CMK (cell line): ENCODE measurements around the gene ADGRF5.
"Not testable (repeated sequence)": the region's sequence is repeated elsewhere in the genome, so short reads cannot be mapped to it uniquely, and the experiment has no call there.

ENCODE experiments used
- DNase-seq: peaks from one replicate; pipeline ENCODE4 v3.0.0-alpha.2; 2010; ENCODE audit warnings: low read depth

ADGRF5 gene

DNA sequence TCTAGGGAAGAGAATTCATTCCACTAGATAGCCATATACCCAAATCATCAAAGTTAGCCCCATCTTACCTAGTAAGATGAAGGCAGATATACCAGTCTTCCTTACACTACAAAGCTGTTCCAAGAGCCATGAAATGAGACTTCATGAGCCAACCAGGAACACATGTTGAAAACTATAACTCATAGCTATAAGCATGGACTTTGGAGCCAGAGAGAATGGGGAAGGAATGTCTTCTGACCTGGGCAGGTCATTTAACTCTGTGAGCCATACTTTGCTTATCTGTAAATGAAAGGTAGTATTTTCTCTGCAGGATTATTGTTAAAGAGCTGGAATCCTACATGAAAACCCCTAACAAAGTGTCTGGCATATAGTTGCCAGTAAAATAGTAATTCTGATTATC is 27.3 kb downstream of the ADGRF5 start:
- DNase-seq, result no peak

DNA sequence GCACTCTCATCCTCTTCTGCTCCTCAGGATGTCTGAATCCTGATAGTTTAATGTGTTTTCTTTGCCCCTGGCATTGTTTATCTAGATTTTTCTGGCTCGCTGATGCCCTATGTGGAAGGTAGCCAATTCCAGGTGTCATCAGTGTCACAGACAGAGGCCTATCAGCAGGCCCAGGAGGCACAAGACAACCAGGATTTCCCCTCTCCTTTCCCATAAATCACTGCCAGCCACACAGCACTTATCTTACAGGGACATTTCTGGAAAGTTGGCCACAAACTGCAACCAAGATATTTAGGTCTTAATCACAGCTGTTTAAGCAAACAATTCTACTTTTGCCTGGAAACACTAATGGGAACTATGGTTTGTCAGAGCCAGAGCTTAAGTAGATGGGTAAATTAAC is 28.1 kb downstream of the ADGRF5 start:
- DNase-seq, result no peak

DNA sequence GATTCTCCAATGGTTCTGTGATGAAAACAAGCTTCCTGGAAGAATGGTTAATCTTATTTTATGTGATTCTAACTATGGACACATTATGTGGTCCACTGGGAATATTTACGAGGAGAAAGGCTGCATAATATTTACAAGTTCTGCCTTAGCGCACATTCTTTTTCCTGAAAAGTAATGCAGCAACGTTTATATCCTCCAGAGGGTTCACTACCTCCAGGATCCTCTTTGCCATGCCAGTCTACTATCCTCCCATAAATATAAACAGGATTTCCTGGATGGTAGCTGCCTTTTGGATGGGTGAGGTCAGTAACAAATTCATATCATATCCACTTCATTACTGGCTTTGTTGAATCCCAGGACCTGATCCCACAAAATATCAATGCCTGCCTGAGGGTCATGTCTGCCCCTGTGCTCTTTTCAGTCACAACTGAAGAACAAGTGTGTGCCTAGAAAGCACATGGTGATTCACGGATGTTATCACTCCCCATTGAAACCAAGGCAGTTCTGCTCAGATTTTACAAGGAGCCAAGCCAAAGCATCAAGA is 30.4 kb downstream of the ADGRF5 start:
- DNase-seq, result no peak

- no peak for DNase-seq
Observed at GRCh38 chr6:46888578-46888977, 33.2 kb downstream of the ADGRF5 start.

DNA sequence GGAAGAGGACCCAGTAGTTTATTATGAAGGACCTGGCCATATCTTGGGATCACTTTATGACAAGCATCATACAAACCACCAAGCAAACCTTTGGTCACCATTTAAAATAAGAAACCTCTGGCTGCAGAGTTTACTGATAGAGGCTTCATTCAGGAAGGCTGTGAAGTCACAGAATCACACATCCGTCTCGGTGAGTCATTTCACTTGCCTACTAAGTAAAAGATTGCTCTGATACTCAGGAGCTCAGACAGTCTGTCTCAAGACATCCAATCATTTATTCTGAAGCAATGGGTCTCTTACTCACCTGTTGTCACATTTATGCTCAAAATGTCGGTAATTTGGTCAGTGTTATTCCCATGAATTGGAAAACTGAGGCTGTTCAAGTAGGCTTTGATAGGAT is 33.7 kb downstream of the ADGRF5 start:
- no peak for DNase-seq

GRCh38 chr6:46882645-46883044 is 39.1 kb downstream of the ADGRF5 start:
- no peak for DNase-seq

- DNase-seq, result no peak
Observed at GRCh38 chr6:46879003-46879402, 42.7 kb downstream of the ADGRF5 start.

- DNase-seq, result no peak
Observed at GRCh38 chr6:46876126-46876525, 45.6 kb downstream of the ADGRF5 start.

GRCh38 chr6:46867411-46867810 is 54.3 kb downstream of the ADGRF5 start:
- no peak for DNase-seq

DNA sequence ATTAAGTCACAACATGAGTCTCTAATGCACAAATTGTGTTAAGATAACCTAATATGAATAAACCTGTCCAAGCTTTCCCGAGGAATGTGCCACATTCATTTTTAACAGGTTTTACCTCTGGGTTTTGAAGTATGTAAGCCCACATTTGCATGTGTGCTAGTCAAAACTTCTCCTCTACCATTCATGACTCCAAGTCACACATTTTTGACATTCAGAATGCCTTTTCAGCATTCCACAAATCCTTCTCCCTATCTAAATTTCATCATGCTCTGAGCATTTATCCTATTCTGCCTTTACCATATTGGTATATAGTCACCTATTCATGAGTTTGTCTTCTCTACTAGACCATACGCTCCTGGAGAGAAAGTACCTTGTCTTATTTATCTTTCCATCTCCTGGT is 56.5 kb downstream of the ADGRF5 start:
- DNase-seq, result no peak

DNA sequence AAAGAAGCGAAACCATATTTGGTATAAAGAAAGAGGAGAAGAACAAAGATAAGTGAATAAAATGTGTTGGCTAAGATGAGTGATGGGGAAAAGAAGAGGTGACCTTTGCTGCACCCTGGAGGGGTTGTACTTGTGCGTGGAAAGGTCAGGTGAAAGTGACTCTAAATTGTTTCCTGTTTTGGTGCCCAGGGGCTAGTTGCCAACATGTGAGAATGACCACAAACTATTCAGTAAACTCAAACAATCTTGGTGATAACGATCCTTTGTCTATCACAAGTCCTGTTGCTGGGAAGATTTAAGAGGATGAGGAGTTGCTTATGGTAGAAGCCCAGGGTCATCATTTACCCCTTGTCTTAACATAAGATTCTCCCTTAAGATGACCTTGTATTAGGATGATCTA is 57.9 kb downstream of the ADGRF5 start:
- no peak for DNase-seq

DNA sequence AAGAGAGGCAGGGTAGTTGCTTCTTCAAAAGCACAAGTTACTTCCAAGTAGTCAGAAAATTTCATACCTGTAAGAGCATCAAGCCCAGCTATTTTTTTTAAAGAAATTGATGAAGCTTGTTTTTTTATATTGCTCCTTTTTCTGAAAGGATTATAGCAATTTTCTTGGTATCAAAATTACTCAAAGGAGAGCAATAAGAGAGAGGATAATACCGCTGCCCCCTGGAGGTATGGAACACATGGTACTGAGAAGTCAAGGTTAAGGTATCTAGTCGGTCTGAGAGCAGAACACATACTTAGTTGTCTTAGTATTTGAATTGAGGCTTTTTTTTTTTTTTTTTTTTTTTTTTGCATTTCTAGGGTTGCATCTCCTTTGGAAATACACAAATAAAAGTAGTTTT is 59.4 kb downstream of the ADGRF5 start:
- DNase-seq, result no peak

DNA sequence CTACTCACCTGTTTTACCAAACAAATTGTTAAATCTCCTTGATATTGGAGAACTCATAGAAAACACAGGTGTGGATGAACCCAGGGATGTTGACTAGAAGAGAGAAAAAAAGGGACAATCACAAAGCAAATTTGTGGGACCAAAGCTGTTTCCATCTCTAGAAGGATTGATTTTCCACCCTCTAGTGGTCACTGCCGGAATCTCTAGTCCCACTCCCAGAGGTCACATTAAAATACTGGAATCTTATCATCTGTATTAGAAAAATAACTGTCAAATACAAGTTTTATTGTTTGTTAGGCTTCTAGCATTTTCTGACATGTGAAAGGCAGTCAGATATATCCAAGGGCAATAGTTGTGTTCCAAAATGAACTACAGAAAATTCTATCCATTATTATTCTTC is 65.8 kb downstream of the ADGRF5 start:
- peak; percentile 4 for DNase-seq

DNA sequence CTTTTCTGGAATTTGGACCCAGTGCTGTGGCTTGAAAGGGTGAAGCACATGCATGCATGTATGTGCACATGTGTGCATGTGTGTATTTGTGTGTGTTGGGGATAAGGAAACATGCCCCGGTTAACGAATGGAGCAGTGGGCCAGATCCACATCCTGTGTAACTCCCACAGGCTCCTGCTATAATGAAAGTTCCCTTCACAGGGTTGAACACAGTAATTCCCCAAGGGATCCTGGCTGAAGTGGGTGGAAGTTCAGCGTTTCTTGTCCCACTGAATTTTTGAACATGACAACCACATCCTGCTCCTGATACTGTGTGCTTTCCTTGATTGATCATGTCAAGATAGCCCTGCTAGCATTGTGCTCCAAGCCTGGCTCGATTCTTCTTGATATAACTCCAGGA is 70.2 kb downstream of the ADGRF5 start:
- not testable (repeated sequence) for DNase-seq

GRCh38 chr6:46850792-46851191 is 70.9 kb downstream of the ADGRF5 start:
- no peak for DNase-seq

DNA sequence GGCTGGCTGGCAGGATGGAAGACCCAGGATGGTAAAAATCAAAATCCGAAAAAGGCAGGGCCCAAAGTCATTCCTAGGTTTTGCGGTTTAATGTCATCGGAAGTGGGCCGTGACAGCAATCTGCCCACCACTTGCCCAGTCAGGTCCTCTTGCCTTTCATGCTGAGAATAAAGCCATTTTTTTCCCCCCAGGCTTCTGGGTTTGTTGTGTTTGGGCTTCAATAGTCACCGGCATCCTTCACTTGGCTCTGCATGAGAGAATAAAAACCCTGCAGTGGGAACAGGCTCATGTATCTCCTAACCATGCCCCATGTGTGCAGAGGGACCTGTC is 72.4 kb downstream of the ADGRF5 start:
- no peak for DNase-seq

GRCh38 chr6:46848684-46849360 is 72.9 kb downstream of the ADGRF5 start:
- peak; percentile 40 for DNase-seq

- DNase-seq, result no peak
Observed at GRCh38 chr6:46845126-46845525, 76.6 kb downstream of the ADGRF5 start.

- DNase-seq, result not testable (repeated sequence)
Observed at GRCh38 chr6:46842252-46842846, 79.4 kb downstream of the ADGRF5 start.

GRCh38 chr6:46838033-46838432 is 83.7 kb downstream of the ADGRF5 start:
- no peak for DNase-seq

DNA sequence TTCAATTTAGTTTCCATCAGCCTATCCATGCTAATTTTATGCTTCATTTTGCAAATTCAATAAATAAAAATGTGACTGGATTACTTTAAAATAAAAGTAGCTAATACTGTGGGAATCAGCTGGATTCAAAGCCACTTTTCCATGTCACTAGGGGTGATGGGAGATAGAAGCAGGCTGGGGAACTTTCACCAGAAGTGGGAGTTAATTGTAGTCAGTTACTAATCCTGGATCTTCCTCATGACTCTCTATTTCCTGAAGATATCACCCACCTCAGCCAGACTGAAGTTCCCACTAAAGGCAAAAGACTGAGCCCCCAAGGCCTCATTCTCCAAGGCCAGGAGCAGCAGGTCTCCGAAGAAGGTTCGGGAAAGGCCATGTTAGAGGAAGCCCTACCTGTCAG is 86.7 kb downstream of the ADGRF5 start:
- DNase-seq, result not testable (repeated sequence)

GRCh38 chr6:46834257-46834916 is 87.4 kb downstream of the ADGRF5 start:
- not testable (repeated sequence) for DNase-seq

- no peak for DNase-seq
Observed at GRCh38 chr6:46832816-46833215, 88.9 kb downstream of the ADGRF5 start.
